Activated CD4-positive, alpha-beta T cell treated with anti-CD3 and anti-CD28 coated beads, Interleukin-2, amount 50 U/mL, for 24 hours (primary cell): ENCODE results near the gene BTD.

Experiments
- DNase-seq, 2 donors: peaks; one replicate each; pipeline ENCODE4 v3.0.0-alpha.2; 2020; ENCODE audit warnings: low read depth in 1 of 2, low spot score in 1 of 2

The BTD gene

GRCh38 chr3:15636028-15636709 is 34.6 kb downstream of the BTD start:
- peak in 1 of 2 donors; percentile 31 for DNase-seq

DNA sequence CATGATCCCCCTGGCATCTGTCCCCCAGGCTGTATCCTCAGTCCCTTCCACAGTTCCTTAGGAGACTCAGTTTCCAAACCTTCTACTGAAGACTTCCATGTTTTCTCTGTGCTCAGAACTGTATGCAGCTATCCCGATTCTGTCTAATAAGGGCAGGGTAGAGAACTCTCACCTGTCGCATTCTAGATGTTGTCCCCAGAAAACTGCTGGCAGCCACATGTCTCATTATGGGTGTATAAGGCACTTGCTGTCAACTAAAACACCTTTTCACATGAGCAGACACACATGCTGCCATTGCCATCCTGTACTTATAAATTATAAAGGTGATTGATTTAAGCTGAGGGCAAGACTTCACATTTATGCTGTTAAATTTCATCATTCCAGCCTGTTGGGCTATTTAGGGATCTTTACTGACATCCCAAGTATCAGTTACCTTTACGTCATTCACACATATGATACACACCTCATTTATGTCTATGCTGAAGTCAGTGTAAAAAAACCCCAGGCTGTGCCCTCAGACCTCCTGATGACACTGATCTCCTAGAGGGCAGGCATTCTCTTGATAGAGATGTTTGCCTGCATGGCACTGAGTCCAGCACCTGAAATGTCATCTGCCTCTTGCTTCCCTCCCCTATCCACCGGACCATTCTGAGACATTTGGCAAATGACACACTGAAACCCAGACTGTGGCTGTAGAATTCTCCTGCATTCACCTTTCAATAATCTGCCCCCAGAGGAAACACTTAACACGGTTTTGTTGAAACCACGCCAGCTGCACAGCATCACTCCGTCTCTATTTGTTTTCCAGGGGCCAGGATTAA is 35.8 kb downstream of the BTD start:
- DNase-seq = no peak

DNA sequence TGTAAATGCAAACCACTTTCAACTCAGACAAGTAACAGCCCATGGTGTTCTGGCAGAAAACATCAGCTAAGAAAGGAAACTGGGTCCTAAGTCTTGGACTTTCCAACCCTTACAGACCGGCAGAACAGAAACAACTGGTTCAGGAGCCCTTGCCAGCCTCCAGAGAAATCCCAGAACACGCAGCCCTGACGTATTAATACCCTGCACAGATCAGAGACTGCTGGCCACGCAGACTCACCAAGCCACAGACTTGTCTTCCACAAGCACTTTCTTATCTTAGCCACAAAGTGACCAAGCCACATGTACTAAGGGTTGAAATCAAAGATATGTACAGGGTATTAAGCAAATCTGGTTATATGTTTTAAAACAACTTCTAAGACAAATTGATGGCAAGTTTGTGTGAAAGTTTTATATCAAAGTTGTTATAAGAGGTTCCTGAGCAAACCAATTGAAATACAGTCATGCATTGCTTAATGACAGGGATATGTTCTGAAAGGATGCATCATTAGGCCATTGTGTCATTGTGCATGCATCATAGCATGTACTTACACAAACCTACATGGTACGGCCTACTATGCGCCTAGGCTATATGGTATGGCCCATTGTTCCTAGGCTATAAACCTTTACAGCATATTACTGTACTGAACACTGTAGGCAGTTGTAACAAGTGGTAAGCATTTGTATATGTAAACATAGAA is 36.8 kb downstream of the BTD start:
- no peak for DNase-seq

GRCh38 chr3:15638891-15639262 is 37.3 kb downstream of the BTD start:
- DNase-seq = no peak

GRCh38 chr3:15645246-15645645 is 43.7 kb downstream of the BTD start:
- DNase-seq = no peak

GRCh38 chr3:15645740-15646501 is 44.4 kb downstream of the BTD start:
- no peak for DNase-seq

GRCh38 chr3:15646851-15647511 is 45.4 kb downstream of the BTD start:
- DNase-seq = no peak

DNA sequence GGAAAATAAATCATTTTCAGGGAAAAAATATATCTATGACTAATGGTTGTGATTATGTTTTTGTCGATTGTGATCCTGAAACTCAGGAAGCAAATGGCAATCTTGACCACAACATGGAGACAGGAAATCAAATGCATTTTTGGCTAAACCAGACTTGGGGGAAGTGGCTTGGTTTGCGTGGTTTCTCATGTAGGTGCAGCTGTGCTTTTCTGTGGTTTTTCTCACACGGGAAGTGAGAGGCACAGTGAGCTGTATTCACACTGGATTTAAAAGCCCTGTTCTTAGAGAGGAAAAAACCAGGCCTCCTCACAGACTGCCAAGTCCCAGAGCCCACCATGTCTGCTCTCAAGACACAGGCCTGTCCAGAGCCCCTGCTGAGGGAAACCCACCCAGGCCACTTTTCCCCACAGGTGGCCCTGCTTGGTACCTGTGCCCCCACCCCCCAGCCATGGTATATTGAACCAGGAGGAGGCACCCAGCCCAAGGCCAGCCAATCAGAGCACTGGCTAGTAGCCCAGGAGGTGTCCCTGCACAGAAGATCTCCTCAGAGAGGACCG is 46.1 kb downstream of the BTD start:
- peak in 1 of 2 donors; percentile 68 for DNase-seq

- no peak for DNase-seq
Observed at GRCh38 chr3:15649341-15649740, 47.8 kb downstream of the BTD start.

DNA sequence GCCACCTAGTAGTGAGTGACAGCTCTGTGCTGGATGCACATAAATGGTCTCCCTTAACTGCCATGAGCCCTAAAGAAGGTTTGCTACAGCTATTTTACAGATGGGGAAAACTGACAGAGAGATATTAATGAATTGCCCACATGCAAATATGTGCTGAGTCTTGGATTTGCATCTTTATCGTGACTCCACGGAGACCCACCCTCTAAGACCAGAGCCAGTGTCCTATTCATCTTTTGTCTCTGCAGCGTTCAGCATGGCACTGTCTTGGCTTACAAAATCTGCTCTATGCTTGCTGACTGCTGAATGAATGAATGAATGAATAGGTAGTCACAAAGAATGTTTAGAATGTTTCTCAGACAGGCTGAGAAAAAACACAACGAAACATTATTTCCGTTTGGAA is 48.3 kb downstream of the BTD start:
- no peak for DNase-seq

DNA sequence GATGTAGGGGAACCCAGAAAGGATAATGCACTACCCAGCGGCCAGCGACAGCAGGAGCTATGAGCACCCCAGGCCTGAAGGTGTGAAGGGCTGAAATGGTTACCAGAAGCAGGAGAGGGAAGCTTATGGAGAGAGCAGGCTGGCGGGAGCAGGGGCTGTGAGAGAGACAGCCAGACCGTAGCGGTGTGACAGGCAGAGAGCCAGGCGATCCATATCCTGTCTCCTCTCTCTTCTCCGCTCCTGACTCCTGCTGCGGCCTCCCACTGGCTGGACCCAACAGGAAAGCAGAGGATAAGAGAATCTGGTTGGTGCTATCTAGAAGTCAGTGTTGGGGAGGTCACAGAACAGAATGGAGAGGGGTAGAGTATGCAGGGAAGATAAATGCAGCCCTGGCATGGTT is 49.9 kb downstream of the BTD start:
- DNase-seq = no peak

GRCh38 chr3:15653321-15653720 is 51.8 kb downstream of the BTD start:
- no peak for DNase-seq

GRCh38 chr3:15654127-15654526 is 52.6 kb downstream of the BTD start:
- DNase-seq = no peak

DNA sequence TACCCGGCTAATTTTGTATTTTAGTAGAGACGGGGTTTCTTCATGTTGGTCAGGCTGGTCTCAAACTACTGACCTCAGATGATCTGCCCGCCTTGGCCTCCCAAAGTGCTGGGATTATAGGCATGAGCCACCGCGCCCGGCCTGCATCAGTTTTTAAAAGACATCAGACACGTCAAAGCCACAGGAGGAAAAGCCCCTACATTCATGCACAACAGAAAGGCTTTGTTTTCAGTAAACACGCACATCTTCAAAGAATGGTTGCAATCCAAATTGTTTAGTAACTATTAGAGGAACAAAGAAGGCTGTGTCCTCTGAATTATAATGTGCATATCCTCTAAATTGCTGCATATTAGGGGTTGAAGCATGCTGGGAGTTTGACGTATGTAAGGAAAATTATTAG is 53.3 kb downstream of the BTD start:
- DNase-seq = no peak

GRCh38 chr3:15656342-15656741 is 54.8 kb downstream of the BTD start:
- no peak for DNase-seq

- no peak for DNase-seq
Observed at GRCh38 chr3:15657016-15657415, 55.5 kb downstream of the BTD start.

DNA sequence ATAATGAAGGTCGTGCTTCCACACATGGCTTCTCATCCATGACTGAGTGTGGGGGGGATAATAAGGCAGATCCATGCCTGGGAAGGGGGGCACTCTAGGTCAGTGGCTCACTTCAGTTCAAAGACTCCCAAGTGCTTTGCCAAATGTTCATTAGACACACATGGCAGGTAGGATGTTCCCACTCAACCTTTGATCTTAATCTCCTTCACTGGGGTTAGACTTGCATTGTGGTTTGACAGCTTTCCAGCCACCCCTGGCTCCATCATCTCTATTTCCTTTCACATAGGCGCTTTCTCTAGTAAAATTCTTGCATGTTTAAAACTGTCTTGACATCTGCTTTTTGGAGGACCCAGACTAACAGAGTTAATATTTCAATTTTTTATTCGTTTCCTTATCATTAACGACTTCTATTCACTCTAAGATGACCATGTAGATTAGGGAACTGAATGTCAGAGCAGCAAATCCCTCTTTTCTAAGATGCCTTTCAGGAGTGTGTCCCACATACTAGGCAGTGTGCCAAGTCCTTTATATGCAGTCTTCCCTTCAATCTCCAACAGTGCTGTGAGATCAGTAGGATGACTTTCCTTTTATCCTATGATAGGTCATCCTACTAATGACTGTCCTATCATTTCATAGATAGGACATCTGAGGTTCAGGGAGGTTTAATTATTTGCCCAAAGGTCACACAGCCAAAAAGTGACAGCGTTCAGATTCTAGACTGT is 57.9 kb downstream of the BTD start:
- no peak for DNase-seq

GRCh38 chr3:15660055-15660935 is 58.8 kb downstream of the BTD start:
- DNase-seq = no peak

GRCh38 chr3:15664144-15664543 is 62.6 kb downstream of the BTD start:
- DNase-seq = no peak
